Fibroblast of lung (primary cell): ENCODE measurements around the gene CAND1. TPM values are rescaled to one million over a fixed set of nuclear protein-coding genes. Genes with fewer than 3 reads are reported as not detected.

Experiments
- DNase-seq, 2 donors: peaks; one replicate each; pipeline versions ENCODE4 v3.0.0 to v3.0.0-alpha.2; 2010; ENCODE audit warnings: low read depth in 2 of 2
- H2AFZ ChIP-seq: 2 replicates; pipeline ENCODE4 v1.5.1; 2012; ENCODE audit warnings: low read length, control low read depth, inconsistent platforms
- H3K27ac ChIP-seq: 2 replicates; pipeline ENCODE4 v1.5.1; 2011; ENCODE audit warnings: low read length, control low read depth; ENCODE audit not compliant: insufficient read depth
- H3K27me3 ChIP-seq: 2 replicates; pipeline ENCODE4 v1.5.1; 2011; ENCODE audit warnings: mild to moderate bottlenecking, low read length; ENCODE audit not compliant: control insufficient read depth, insufficient read depth
- H3K36me3 ChIP-seq: 2 replicates; pipeline ENCODE4 v1.5.1; 2011; ENCODE audit warnings: low read length; ENCODE audit not compliant: control insufficient read depth, insufficient read depth
- H3K4me1 ChIP-seq: 2 replicates; pipeline ENCODE4 v1.5.1; 2011; ENCODE audit warnings: low read length; ENCODE audit not compliant: control insufficient read depth, insufficient read depth; ENCODE audit errors: extremely low read depth
- H3K4me2 ChIP-seq: 2 replicates; pipeline ENCODE4 v1.5.1; 2011; ENCODE audit warnings: low read length, control low read depth; ENCODE audit not compliant: insufficient read depth; ENCODE audit errors: extremely low read depth
- H3K4me3 ChIP-seq, 4 experiments: fragments of 200-600 bp in 1 of 4; sonication (generic) in 1 of 4; replicated peaks in 1 of 4; 2 replicates each; pipeline ENCODE4 v1.5.1; 2011 to 2016; ENCODE audit warnings: low read length in 4 of 4, low read depth in 3 of 4, mild to moderate bottlenecking in 3 of 4, control low read depth in 2 of 4, inconsistent platforms in 1 of 4, mixed read lengths in 1 of 4; ENCODE audit not compliant: insufficient read depth in 1 of 4; ENCODE audit errors: control extremely low read depth in 1 of 4
- H3K79me2 ChIP-seq: 2 replicates; pipeline ENCODE4 v1.5.1; 2012; ENCODE audit warnings: mild to moderate bottlenecking, low read length, inconsistent platforms; ENCODE audit not compliant: control insufficient read depth, insufficient read depth
- H3K9ac ChIP-seq: 2 replicates; pipeline ENCODE4 v1.5.1; 2011; ENCODE audit warnings: mild to moderate bottlenecking, low read length, control low read depth; ENCODE audit not compliant: insufficient read depth
- H3K9me3 ChIP-seq: 2 replicates; pipeline ENCODE4 v1.5.1; 2012; ENCODE audit warnings: low read depth, low read length; ENCODE audit not compliant: control insufficient read depth, insufficient read depth
- H4K20me1 ChIP-seq: 2 replicates; pipeline ENCODE4 v1.5.1; 2011; ENCODE audit warnings: low read length; ENCODE audit not compliant: control insufficient read depth, insufficient read depth; ENCODE audit errors: extremely low read depth
- EZH2 ChIP-seq: IDR thresholded peaks from 2 replicates; pipeline ENCODE4 v1.5.1; 2012; ENCODE audit warnings: low read length, control low read depth, mild to moderate bottlenecking; ENCODE audit errors: missing control alignments
- polyA plus RNA-seq, 2 donors: library from polyadenylated mRNA; depleted of rRNA in 1 of 2; stranded (reverse) in 1 of 2; unstranded in 1 of 2; fragments of >200 nt; gene quantifications; 2 replicates each; pipeline ENCODE4 v1.2.1, GENCODE V29; 2011 to 2012; ENCODE audit warnings: missing spikeins in 1 of 2
- total RNA-seq: library from RNA; depleted of rRNA; stranded (reverse); fragments of >200 nt; gene quantifications from 2 replicates; pipeline ENCODE4 v1.2.1, GENCODE V29; 2014
- TF ChIP-seq, protein P1 (sequence below), 2 donors: IDR thresholded peaks in 1 of 2; conservative IDR thresholded peaks in 1 of 2; 1 replicate in 1 of 2; 2 replicates in 1 of 2; pipeline ENCODE4 v1.5.1; 2011 to 2012; ENCODE audit warnings: low read length in 2 of 2, control low read depth in 1 of 2, inconsistent platforms in 1 of 2, low read depth in 1 of 2, mild to moderate bottlenecking in 1 of 2

Gene CAND1
- total and polyA plus RNA-seq, 2 donors (not counting 1 experiment from before 2014, with no cell fraction given): 101 to 133 TPM

DNA sequence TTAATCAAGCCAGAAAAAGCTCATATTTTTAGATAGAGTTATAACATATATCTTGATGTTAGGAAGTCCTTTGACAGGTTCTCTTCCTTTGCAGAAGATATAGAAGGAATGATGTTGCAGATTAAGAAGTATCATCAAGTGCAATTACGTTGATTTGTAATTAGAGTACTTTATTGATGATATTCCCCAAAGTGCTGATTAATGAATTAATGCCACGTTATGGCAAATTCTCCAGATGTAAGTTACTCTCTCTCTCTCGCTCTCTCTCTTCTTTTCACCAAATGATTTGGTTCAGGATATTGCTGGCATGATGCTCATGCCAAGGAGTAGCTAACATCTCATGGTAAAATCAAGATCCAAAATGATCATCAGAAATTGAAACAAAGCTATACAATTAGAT lies 18.1 kb upstream of the CAND1 start:
- Histone ChIP-seq H3K79me2 (no peaks in the 10 kb centered on the region), H3K9me3 (no peaks in the 10 kb centered on the region), H3K27ac (no peak overlapping the region), H3K4me3 (no peak overlapping the region), H3K27me3 (no peaks in the 10 kb centered on the region), H4K20me1 (no peaks in the 10 kb centered on the region), H3K9ac (no peak overlapping the region), H3K4me1 (no peaks in the 10 kb centered on the region), H3K4me2 (no peak overlapping the region), H2AFZ (no peak overlapping the region), H3K36me3 (no peaks in the 10 kb centered on the region)
- TF ChIP-seq EZH2: no peak
- TF ChIP-seq, protein P1, sequence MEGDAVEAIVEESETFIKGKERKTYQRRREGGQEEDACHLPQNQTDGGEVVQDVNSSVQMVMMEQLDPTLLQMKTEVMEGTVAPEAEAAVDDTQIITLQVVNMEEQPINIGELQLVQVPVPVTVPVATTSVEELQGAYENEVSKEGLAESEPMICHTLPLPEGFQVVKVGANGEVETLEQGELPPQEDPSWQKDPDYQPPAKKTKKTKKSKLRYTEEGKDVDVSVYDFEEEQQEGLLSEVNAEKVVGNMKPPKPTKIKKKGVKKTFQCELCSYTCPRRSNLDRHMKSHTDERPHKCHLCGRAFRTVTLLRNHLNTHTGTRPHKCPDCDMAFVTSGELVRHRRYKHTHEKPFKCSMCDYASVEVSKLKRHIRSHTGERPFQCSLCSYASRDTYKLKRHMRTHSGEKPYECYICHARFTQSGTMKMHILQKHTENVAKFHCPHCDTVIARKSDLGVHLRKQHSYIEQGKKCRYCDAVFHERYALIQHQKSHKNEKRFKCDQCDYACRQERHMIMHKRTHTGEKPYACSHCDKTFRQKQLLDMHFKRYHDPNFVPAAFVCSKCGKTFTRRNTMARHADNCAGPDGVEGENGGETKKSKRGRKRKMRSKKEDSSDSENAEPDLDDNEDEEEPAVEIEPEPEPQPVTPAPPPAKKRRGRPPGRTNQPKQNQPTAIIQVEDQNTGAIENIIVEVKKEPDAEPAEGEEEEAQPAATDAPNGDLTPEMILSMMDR (conservative IDR thresholded peaks at IDR 0.05 in 1 of 2, IDR thresholded peaks at IDR 0.05 in 1 of 2; ENCODE audit: low read depth in 1 of 2, low read length in 2 of 2): no peak
- no peak for DNase-seq

DNA sequence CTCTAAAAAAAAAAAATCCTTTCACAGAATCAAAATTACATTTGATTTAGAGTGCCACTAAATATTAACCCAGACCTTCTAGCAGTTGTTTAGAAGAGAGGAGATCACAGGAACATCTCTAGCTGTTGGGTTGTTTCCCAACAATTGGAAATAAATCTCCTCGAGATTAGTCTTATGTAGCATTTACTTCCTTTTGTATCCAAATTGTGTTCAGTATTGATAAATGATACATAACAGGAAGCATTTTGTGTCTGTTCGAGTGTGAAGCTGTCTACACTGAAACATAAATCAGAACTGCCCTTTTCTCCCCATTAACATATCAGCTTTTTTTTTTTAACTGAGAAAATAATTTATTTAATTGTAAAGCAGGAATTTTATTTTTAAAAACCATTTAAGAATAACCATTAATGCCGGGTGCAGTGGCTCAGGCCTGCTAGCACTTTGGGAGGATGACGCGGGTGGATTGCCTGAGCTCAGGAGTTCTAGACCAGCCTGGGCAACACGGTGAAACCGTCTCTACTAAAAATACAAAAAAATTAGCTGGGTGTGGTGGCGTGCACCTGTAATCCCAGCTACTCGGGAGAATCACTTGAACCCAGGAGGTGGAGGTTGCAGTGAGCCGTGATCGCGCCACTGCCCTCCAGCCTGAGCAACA lies 14.7 kb upstream of the CAND1 start:
- Histone ChIP-seq H3K4me3 (no peak overlapping the region), H3K4me1 (no peaks in the 10 kb centered on the region), H2AFZ (no peak overlapping the region), H3K36me3 (no peaks in the 10 kb centered on the region), H4K20me1 (no peaks in the 10 kb centered on the region), H3K4me2 (no peak overlapping the region), H3K27me3 (no peaks in the 10 kb centered on the region), H3K27ac (no peak overlapping the region), H3K79me2 (no peaks in the 10 kb centered on the region), H3K9ac (no peak overlapping the region), H3K9me3 (no peaks in the 10 kb centered on the region)
- TF ChIP-seq, protein P1 (conservative IDR thresholded peaks at IDR 0.05 in 1 of 2, IDR thresholded peaks at IDR 0.05 in 1 of 2; ENCODE audit: low read depth in 1 of 2, low read length in 2 of 2): no peak
- TF ChIP-seq EZH2: no peak
- DNase-seq: no peak

DNA sequence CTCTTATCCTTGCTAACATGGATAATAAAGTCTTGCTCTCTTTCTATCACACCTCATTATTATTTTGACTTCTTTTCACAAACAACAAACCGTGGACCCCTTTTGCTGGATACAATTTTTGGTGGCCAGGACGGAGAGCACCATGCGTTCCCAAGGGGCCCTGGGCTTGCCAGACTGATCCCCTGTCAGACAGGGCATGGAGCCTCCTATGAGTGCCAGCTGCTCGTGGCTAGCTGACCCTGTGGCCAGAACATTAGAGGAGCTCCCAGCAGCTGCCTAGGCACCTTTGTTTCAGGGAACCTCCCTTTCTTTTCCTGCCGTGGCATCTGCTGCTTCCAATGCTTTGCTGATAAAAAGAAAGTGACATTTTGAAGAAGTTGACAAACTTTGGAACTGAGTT lies 12.5 kb upstream of the CAND1 start:
- Histone ChIP-seq H3K27me3 (no peaks in the 10 kb centered on the region), H3K27ac (no peak overlapping the region)
- TF ChIP-seq, protein P1 (conservative IDR thresholded peaks at IDR 0.05 in 1 of 2, IDR thresholded peaks at IDR 0.05 in 1 of 2; ENCODE audit: low read depth in 1 of 2, low read length in 2 of 2): no peak
- no peak for TF ChIP-seq EZH2

More for the DNA sequence above, 12.5 kb upstream of the CAND1 start:
- Histone ChIP-seq H2AFZ (no peak overlapping the region), H3K9ac (no peak overlapping the region), H3K4me2 (no peak overlapping the region), H3K36me3 (no peaks in the 10 kb centered on the region), H3K4me3 (no peak overlapping the region), H4K20me1 (no peaks in the 10 kb centered on the region), H3K4me1 (no peaks in the 10 kb centered on the region), H3K9me3 (no peaks in the 10 kb centered on the region), H3K79me2 (no peaks in the 10 kb centered on the region)
- no peak for DNase-seq
